ENCODE measurements around the gene VPS37C.

- TF ChIP-seq POLR2A (IDR thresholded peaks at IDR 0.05), result no peak
- no peak for TF ChIP-seq CTCF (IDR thresholded peaks at IDR 0.05)
Observed at GRCh38 chr11:61194169-61194671, 33.0 kb upstream of the VPS37C start.
